K562 (cell line): ENCODE results near the gene SYNCRIP. TPM values are rescaled to one million over a fixed set of nuclear protein-coding genes. Genes with fewer than 3 reads are reported as not detected.

Source experiments
- ESRRA ChIP-seq: fragments of 450-650 bp; IDR thresholded peaks from 2 replicates; pipeline ENCODE4 v1.6.1; 2014; ENCODE audit warnings: low read depth, mild to moderate bottlenecking, moderate library complexity, borderline replicate concordance
- HMG20A ChIP-seq: fragments of 450-650 bp; formaldehyde crosslinking; conservative IDR thresholded peaks from 2 replicates; pipeline ENCODE4 v1.4.0; 2020; ENCODE audit warnings: mild to moderate bottlenecking, mixed read lengths
- HNRNPK ChIP-seq: fragments of 200-400 bp; formaldehyde crosslinking; IDR thresholded peaks from one replicate; pipeline ENCODE4 v1.6.1; 2018; ENCODE audit warnings: mild to moderate bottlenecking, low read depth, low read length; ENCODE audit not compliant: poor library complexity, severe bottlenecking
- KLF1 ChIP-seq: fragments of 450-650 bp; IDR thresholded peaks from 2 replicates; pipeline ENCODE4 v1.6.1; 2016; ENCODE audit warnings: missing genetic modification characterization, missing compliant biosample characterization
- RAD51 ChIP-seq: fragments of 450-650 bp; IDR thresholded peaks from 2 replicates; pipeline ENCODE4 v1.7.1; 2016; ENCODE audit warnings: low read depth, mild to moderate bottlenecking, borderline replicate concordance
- SLC30A9 ChIP-seq: fragments of 250-450 bp; sonication (Bioruptor Pico); IDR thresholded peaks from 2 replicates; pipeline ENCODE4 v1.8.0; 2022; ENCODE audit warnings: mild to moderate bottlenecking, moderate library complexity
- TEAD4 ChIP-seq, 2 experiments: sonication (generic) in 1 of 2; formaldehyde crosslinking in 1 of 2; IDR thresholded peaks; 2 replicates each; pipeline versions ENCODE4 v1.6.1 to v1.8.0; 2012 to 2022; ENCODE audit warnings: borderline replicate concordance in 1 of 2, inconsistent platforms in 1 of 2, low read length in 1 of 2, mild to moderate bottlenecking in 1 of 2, missing genetic modification reagents in 1 of 2
- ZEB2 ChIP-seq: fragments of 450-650 bp; IDR thresholded peaks from 2 replicates; pipeline ENCODE4 v1.6.1; 2016
- ZNF311 ChIP-seq: fragments of 250-450 bp; sonication (Bioruptor Pico); IDR thresholded peaks from 2 replicates; pipeline ENCODE4 v1.4.0; 2020; ENCODE audit warnings: mild to moderate bottlenecking, moderate library complexity
- ZNF644 ChIP-seq: fragments of 200-800 bp; sonication (Bioruptor generic); IDR thresholded peaks from 2 replicates; pipeline ENCODE4 v1.6.1; 2016; ENCODE audit warnings: low read depth, missing genetic modification characterization, missing compliant biosample characterization
- ZNF77 ChIP-seq: fragments of 250-450 bp; sonication (Bioruptor Pico); IDR thresholded peaks from 2 replicates; pipeline ENCODE4 v1.5.0; 2020
- polyA plus RNA-seq, 8 experiments: library from polyadenylated mRNA; depleted of rRNA in 4 of 8; stranded (reverse) in 5 of 8; unstranded in 3 of 8; fragments of >200 nt; fragmentation: Nextera tagmentation in 2 of 8; fragmentation: Illumina TruSeq in 1 of 8; extraction: Ambion mirVana in 2 of 8; extraction: Trizol in 1 of 8; gene quantifications; 2 replicates each; pipeline versions ENCODE4 v1.2.1 to v1.2.3, GENCODE V29; 2011 to 2014; ENCODE audit warnings: inconsistent platforms in 1 of 8, missing spikeins in 1 of 8
- total RNA-seq, 7 experiments: library from RNA; depleted of rRNA in 6 of 7; stranded (reverse); fragments of >200 nt in 6 of 7; fragmentation: Illumina TruSeq in 2 of 7; extraction: Trizol in 2 of 7; gene quantifications; 2 replicates each; pipeline versions ENCODE4 v1.2.1 to v1.2.3, GENCODE V29; 2011 to 2021; ENCODE audit warnings: low replicate concordance in 1 of 7
- TF ChIP-seq, protein P1 (sequence below): fragments of 250-450 bp; sonication (Bioruptor Pico); IDR thresholded peaks from 2 replicates; pipeline ENCODE4 v1.5.1; 2021; ENCODE audit warnings: mild to moderate bottlenecking
- TF ChIP-seq, protein P2 (sequence below): sonication (generic); formaldehyde crosslinking; IDR thresholded peaks from 2 replicates; pipeline ENCODE4 v1.8.1; 2023; ENCODE audit warnings: mild to moderate bottlenecking, missing genetic modification reagents, moderate library complexity
- TF ChIP-seq, protein P3 (sequence below), 2 experiments: fragments of 200-800 bp in 1 of 2; sonication (Bioruptor generic) in 1 of 2; sonication (generic) in 1 of 2; formaldehyde crosslinking in 1 of 2; IDR thresholded peaks in 1 of 2; conservative IDR thresholded peaks in 1 of 2; 2 replicates each; pipeline versions ENCODE4 v1.5.0 to v1.6.1; 2016 to 2020; ENCODE audit warnings: missing compliant biosample characterization in 1 of 2, missing genetic modification characterization in 1 of 2, missing genetic modification reagents in 1 of 2
- TF ChIP-seq, protein P4 (sequence below): fragments of 450-650 bp; formaldehyde crosslinking; IDR thresholded peaks from 2 replicates; pipeline ENCODE4 v1.4.0; 2020; ENCODE audit warnings: mild to moderate bottlenecking, moderate library complexity
- TF ChIP-seq, protein P5 (sequence below): fragments of 250-450 bp; sonication (Bioruptor Pico); IDR thresholded peaks from 2 replicates; pipeline ENCODE4 v1.5.0; 2022; ENCODE audit warnings: mild to moderate bottlenecking

Gene SYNCRIP
- total and polyA plus RNA-seq, 9 of the 15 experiments (the other 6 are each of a cell fraction or from before 2014, with no cell fraction given) = 46.5 to 295 (median 140) TPM

DNA sequence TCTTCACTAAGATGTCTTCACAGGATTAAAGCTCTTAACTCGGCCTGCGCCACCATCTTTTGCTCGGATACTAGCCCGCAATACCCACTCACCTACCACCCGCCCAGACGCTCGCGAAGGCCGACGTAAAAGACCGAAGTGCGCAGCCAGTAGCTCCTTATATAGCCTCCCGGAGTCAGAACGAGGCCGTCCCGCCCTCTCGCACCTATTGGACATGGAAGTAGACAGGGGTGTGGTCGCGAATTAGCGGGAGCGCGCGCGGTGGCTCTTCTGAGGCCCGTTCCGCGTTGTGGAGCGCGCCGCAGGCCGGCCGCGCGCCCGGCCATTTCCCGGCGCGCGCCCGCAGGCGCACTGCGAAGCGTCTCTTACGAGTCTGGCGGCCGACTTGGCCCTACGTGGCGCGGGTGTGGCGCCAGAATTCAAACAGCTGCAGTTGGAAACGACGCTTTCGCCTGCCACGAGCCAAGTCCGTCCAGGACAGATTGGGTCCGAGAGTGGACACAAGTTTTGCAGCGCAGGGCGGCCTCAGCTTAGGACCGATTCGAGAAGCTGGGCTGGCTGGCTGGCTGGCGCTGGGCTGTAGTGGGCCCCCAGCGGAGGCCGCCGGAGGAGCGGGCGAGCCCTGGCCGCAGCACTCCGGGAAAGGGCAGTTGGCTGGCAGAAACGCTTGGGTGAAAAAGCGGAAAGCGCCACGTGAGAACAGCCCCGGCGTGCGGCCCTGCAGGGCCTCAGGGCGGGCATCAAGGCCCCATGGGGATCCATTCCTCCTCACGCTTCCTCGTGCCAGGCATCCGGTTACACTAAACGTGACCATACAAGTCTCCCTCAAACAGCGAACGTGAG, 36.1 kb upstream of the SYNCRIP start (continued):
- TF ChIP-seq, protein P1, sequence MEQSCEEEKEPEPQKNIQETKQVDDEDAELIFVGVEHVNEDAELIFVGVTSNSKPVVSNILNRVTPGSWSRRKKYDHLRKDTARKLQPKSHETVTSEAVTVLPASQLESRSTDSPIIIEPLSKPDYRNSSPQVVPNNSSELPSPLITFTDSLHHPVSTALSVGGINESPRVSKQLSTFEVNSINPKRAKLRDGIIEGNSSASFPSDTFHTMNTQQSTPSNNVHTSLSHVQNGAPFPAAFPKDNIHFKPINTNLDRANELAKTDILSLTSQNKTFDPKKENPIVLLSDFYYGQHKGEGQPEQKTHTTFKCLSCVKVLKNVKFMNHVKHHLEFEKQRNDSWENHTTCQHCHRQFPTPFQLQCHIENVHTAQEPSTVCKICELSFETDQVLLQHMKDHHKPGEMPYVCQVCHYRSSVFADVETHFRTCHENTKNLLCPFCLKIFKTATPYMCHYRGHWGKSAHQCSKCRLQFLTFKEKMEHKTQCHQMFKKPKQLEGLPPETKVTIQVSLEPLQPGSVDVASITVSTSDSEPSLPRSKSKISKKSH (CRISPR knock-in tag) = no peak
- TF ChIP-seq ZNF644 (tag) = peak; percentile 96
- no peak for TF ChIP-seq HMG20A (CRISPR knock-in tag)
- TF ChIP-seq, protein P2, sequence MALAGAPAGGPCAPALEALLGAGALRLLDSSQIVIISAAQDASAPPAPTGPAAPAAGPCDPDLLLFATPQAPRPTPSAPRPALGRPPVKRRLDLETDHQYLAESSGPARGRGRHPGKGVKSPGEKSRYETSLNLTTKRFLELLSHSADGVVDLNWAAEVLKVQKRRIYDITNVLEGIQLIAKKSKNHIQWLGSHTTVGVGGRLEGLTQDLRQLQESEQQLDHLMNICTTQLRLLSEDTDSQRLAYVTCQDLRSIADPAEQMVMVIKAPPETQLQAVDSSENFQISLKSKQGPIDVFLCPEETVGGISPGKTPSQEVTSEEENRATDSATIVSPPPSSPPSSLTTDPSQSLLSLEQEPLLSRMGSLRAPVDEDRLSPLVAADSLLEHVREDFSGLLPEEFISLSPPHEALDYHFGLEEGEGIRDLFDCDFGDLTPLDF (CRISPR knock-in tag) = peak; percentile 79
- TF ChIP-seq, protein P3, sequence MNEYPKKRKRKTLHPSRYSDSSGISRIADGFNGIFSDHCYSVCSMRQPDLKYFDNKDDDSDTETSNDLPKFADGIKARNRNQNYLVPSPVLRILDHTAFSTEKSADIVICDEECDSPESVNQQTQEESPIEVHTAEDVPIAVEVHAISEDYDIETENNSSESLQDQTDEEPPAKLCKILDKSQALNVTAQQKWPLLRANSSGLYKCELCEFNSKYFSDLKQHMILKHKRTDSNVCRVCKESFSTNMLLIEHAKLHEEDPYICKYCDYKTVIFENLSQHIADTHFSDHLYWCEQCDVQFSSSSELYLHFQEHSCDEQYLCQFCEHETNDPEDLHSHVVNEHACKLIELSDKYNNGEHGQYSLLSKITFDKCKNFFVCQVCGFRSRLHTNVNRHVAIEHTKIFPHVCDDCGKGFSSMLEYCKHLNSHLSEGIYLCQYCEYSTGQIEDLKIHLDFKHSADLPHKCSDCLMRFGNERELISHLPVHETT (CRISPR knock-in tag; conservative IDR thresholded peaks at IDR 0.05 in 1 of 2, IDR thresholded peaks at IDR 0.05 in 1 of 2) = peak in 1 of 2 experiments; percentile 56; a peak in 2 of 4 replicates
- no peak; the same call in 1 of the 2 replicates for TF ChIP-seq ESRRA
- TF ChIP-seq HNRNPK = no peak
- TF ChIP-seq SLC30A9 = no peak
- peak; percentile 8; the same call in 1 of the 2 replicates for TF ChIP-seq RAD51
- TF ChIP-seq, protein P4, sequence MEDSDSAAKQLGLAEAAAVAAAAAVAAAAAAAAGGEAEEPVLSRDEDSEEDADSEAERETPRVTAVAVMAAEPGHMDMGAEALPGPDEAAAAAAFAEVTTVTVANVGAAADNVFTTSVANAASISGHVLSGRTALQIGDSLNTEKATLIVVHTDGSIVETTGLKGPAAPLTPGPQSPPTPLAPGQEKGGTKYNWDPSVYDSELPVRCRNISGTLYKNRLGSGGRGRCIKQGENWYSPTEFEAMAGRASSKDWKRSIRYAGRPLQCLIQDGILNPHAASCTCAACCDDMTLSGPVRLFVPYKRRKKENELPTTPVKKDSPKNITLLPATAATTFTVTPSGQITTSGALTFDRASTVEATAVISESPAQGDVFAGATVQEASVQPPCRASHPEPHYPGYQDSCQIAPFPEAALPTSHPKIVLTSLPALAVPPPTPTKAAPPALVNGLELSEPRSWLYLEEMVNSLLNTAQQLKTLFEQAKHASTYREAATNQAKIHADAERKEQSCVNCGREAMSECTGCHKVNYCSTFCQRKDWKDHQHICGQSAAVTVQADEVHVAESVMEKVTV (CRISPR knock-in tag) = no peak
- TF ChIP-seq, protein P5, sequence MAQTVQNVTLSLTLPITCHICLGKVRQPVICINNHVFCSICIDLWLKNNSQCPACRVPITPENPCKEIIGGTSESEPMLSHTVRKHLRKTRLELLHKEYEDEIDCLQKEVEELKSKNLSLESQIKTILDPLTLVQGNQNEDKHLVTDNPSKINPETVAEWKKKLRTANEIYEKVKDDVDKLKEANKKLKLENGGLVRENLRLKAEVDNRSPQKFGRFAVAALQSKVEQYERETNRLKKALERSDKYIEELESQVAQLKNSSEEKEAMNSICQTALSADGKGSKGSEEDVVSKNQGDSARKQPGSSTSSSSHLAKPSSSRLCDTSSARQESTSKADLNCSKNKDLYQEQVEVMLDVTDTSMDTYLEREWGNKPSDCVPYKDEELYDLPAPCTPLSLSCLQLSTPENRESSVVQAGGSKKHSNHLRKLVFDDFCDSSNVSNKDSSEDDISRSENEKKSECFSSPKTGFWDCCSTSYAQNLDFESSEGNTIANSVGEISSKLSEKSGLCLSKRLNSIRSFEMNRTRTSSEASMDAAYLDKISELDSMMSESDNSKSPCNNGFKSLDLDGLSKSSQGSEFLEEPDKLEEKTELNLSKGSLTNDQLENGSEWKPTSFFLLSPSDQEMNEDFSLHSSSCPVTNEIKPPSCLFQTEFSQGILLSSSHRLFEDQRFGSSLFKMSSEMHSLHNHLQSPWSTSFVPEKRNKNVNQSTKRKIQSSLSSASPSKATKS (CRISPR knock-in tag) = no peak
- TF ChIP-seq ZNF311 = no peak
- TF ChIP-seq KLF1 (tag) = peak; percentile 39; the same call in 1 of the 2 replicates
- TF ChIP-seq TEAD4 (IDR thresholded peaks at IDR 0.05; ENCODE audit: low read length) = peak; percentile 39
- no peak for TF ChIP-seq TEAD4 (CRISPR knock-in tag; IDR thresholded peaks at IDR 0.05; ENCODE audit: borderline replicate concordance)
- no peak for TF ChIP-seq ZEB2
- TF ChIP-seq ZNF77 (CRISPR knock-in tag) = no peak
